ENCODE data around the gene BORCS5.
A peak's percentile ranks its signal among the peaks of the same experiment; 100 is the strongest.
"Not testable (repeated sequence)": the region's sequence is repeated elsewhere in the genome, so short reads cannot be mapped to it uniquely, and the experiment has no call there.

Gene BORCS5

GRCh38 chr12:12334367-12335040, 22.4 kb upstream of the BORCS5 start:
- Histone ChIP-seq H3K36me3 (ENCODE audit: control insufficient read depth, insufficient read depth, low read length) (peaks cover 6% of the 10 kb centered on the region), H3K4me1 (ENCODE audit: control insufficient read depth, insufficient read depth, low read length) (peaks cover 46% of the 10 kb centered on the region), H3K9me3 (ENCODE audit: control insufficient read depth, low read length) (no peaks in the 10 kb centered on the region), H3K4me3 (ENCODE audit: low read length) (peak overlapping the region; percentile 2), H3K27me3 (ENCODE audit: control insufficient read depth, insufficient read depth, low read length) (no peaks in the 10 kb centered on the region), H3K9ac (ENCODE audit: low read length) (no peak overlapping the region)

GRCh38 chr12:12336049-12336411, 20.8 kb upstream of the BORCS5 start:
- H3K4me3 ChIP-seq (ENCODE audit: low read length): no peak overlapping the region
- no peaks in the 10 kb centered on the region for H3K27me3 ChIP-seq (ENCODE audit: control insufficient read depth, insufficient read depth, low read length)
- H3K9ac ChIP-seq (ENCODE audit: low read length): no peak overlapping the region
- H3K9me3 ChIP-seq (ENCODE audit: control insufficient read depth, low read length): no peaks in the 10 kb centered on the region
- no peaks in the 10 kb centered on the region for H3K36me3 ChIP-seq (ENCODE audit: control insufficient read depth, insufficient read depth, low read length)
- H3K4me1 ChIP-seq (ENCODE audit: control insufficient read depth, insufficient read depth, low read length): peaks cover 38% of the 10 kb centered on the region

GRCh38 chr12:12336511-12336910, 20.4 kb upstream of the BORCS5 start:
- no peak overlapping the region for H3K9ac ChIP-seq (ENCODE audit: low read length)
- no peaks in the 10 kb centered on the region for H3K27me3 ChIP-seq (ENCODE audit: control insufficient read depth, insufficient read depth, low read length)
- no peak overlapping the region for H3K4me3 ChIP-seq (ENCODE audit: low read length)
- H3K4me1 ChIP-seq (ENCODE audit: control insufficient read depth, insufficient read depth, low read length): peaks cover 34% of the 10 kb centered on the region
- no peaks in the 10 kb centered on the region for H3K9me3 ChIP-seq (ENCODE audit: control insufficient read depth, low read length)
- H3K36me3 ChIP-seq (ENCODE audit: control insufficient read depth, insufficient read depth, low read length): no peaks in the 10 kb centered on the region

- peaks cover 16% of the 10 kb centered on the region for H3K4me1 ChIP-seq (ENCODE audit: control insufficient read depth, insufficient read depth, low read length)
- H3K9me3 ChIP-seq (ENCODE audit: control insufficient read depth, low read length): no peaks in the 10 kb centered on the region
- H3K9ac ChIP-seq (ENCODE audit: low read length): no peak overlapping the region
- H3K27me3 ChIP-seq (ENCODE audit: control insufficient read depth, insufficient read depth, low read length): no peaks in the 10 kb centered on the region
- no peak overlapping the region for H3K4me3 ChIP-seq (ENCODE audit: low read length)
- H3K36me3 ChIP-seq (ENCODE audit: control insufficient read depth, insufficient read depth, low read length): no peaks in the 10 kb centered on the region
These were observed 18.2 kb upstream of the BORCS5 start for GRCh38 chr12:12338527-12339168.

GRCh38 chr12:12349711-12350665, 6.9 kb upstream of the BORCS5 start, which contains the start of gene MANSC1:
MANSC1 (minus strand) TSS chr12:12350242; CDS start chr12:12343314, 6,928 bp downstream.
- H3K9ac ChIP-seq (ENCODE audit: low read length): peak within 1 kb of the TSS; percentile 96

GRCh38 chr12:12350868-12351463, 5.9 kb upstream of the BORCS5 start:
- peaks cover 12% of the 10 kb centered on the region for H3K4me1 ChIP-seq (ENCODE audit: control insufficient read depth, insufficient read depth, low read length)
- no peaks in the 10 kb centered on the region for H3K9me3 ChIP-seq (ENCODE audit: control insufficient read depth, low read length)
- no peak overlapping the region for H3K4me3 ChIP-seq (ENCODE audit: low read length)
- H3K9ac ChIP-seq (ENCODE audit: low read length): peak overlapping the region; percentile 96
- no peaks in the 10 kb centered on the region for H3K36me3 ChIP-seq (ENCODE audit: control insufficient read depth, insufficient read depth, low read length)
- no peaks in the 10 kb centered on the region for H3K27me3 ChIP-seq (ENCODE audit: control insufficient read depth, insufficient read depth, low read length)

More at GRCh38 chr12:12349711-12350665, 6.9 kb upstream of the BORCS5 start, which contains the start of gene MANSC1:
- Histone ChIP-seq H3K4me1 (ENCODE audit: control insufficient read depth, insufficient read depth, low read length) (peaks cover 12% of the 10 kb centered on the region), H3K27me3 (ENCODE audit: control insufficient read depth, insufficient read depth, low read length) (no peaks in the 10 kb centered on the region), H3K36me3 (ENCODE audit: control insufficient read depth, insufficient read depth, low read length) (no peaks in the 10 kb centered on the region), H3K4me3 (ENCODE audit: low read length) (peak within 1 kb of the TSS; percentile 70), H3K9me3 (ENCODE audit: control insufficient read depth, low read length) (no peaks in the 10 kb centered on the region)

- not testable (repeated sequence) for H3K9me3 ChIP-seq (ENCODE audit: control insufficient read depth, low read length); H3K4me3 ChIP-seq (ENCODE audit: low read length); H3K27me3 ChIP-seq (ENCODE audit: control insufficient read depth, insufficient read depth, low read length); H3K36me3 ChIP-seq (ENCODE audit: control insufficient read depth, insufficient read depth, low read length); H3K9ac ChIP-seq (ENCODE audit: low read length)
- H3K4me1 ChIP-seq (ENCODE audit: control insufficient read depth, insufficient read depth, low read length): peaks cover 16% of the 10 kb centered on the region
These were observed 5.3 kb upstream of the BORCS5 start for GRCh38 chr12:12351468-12352185.

GRCh38 chr12:12353276-12353675, 3.6 kb upstream of the BORCS5 start:
- H3K4me1 ChIP-seq (ENCODE audit: control insufficient read depth, insufficient read depth, low read length): peaks cover 21% of the 10 kb centered on the region
- no peaks in the 10 kb centered on the region for H3K9me3 ChIP-seq (ENCODE audit: control insufficient read depth, low read length)
- no peak overlapping the region for H3K9ac ChIP-seq (ENCODE audit: low read length)
- no peaks in the 10 kb centered on the region for H3K36me3 ChIP-seq (ENCODE audit: control insufficient read depth, insufficient read depth, low read length)
- no peaks in the 10 kb centered on the region for H3K27me3 ChIP-seq (ENCODE audit: control insufficient read depth, insufficient read depth, low read length)
- no peak overlapping the region for H3K4me3 ChIP-seq (ENCODE audit: low read length)

GRCh38 chr12:12353807-12354206, 3.1 kb upstream of the BORCS5 start:
- no peaks in the 10 kb centered on the region for H3K27me3 ChIP-seq (ENCODE audit: control insufficient read depth, insufficient read depth, low read length)
- H3K9ac ChIP-seq (ENCODE audit: low read length): no peak overlapping the region
- no peak overlapping the region for H3K4me3 ChIP-seq (ENCODE audit: low read length)
- H3K4me1 ChIP-seq (ENCODE audit: control insufficient read depth, insufficient read depth, low read length): peaks cover 26% of the 10 kb centered on the region
- H3K36me3 ChIP-seq (ENCODE audit: control insufficient read depth, insufficient read depth, low read length): no peaks in the 10 kb centered on the region
- no peaks in the 10 kb centered on the region for H3K9me3 ChIP-seq (ENCODE audit: control insufficient read depth, low read length)

GRCh38 chr12:12356467-12356895, 397 bp upstream of the BORCS5 start:
- Histone ChIP-seq H3K4me1 (ENCODE audit: control insufficient read depth, insufficient read depth, low read length) (peaks cover 15% of the 10 kb centered on the region), H3K4me3 (ENCODE audit: low read length) (peak overlapping the region; percentile 33), H3K9ac (ENCODE audit: low read length) (peak overlapping the region; percentile 90), H3K9me3 (ENCODE audit: control insufficient read depth, low read length) (no peaks in the 10 kb centered on the region), H3K27me3 (ENCODE audit: control insufficient read depth, insufficient read depth, low read length) (no peaks in the 10 kb centered on the region), H3K36me3 (ENCODE audit: control insufficient read depth, insufficient read depth, low read length) (no peaks in the 10 kb centered on the region)

- no peaks in the 10 kb centered on the region for H3K36me3 ChIP-seq (ENCODE audit: control insufficient read depth, insufficient read depth, low read length)
- H3K4me3 ChIP-seq (ENCODE audit: low read length): peak overlapping the region; percentile 33
- H3K4me1 ChIP-seq (ENCODE audit: control insufficient read depth, insufficient read depth, low read length): peaks cover 14% of the 10 kb centered on the region
- H3K9ac ChIP-seq (ENCODE audit: low read length): peak overlapping the region; percentile 90
- no peaks in the 10 kb centered on the region for H3K27me3 ChIP-seq (ENCODE audit: control insufficient read depth, insufficient read depth, low read length)
- H3K9me3 ChIP-seq (ENCODE audit: control insufficient read depth, low read length): no peaks in the 10 kb centered on the region
These were observed 1.0 kb downstream of the BORCS5 start for GRCh38 chr12:12357719-12358461.
